ENCODE measurements around the gene ANTXR1.

ANTXR1 gene

DNA sequence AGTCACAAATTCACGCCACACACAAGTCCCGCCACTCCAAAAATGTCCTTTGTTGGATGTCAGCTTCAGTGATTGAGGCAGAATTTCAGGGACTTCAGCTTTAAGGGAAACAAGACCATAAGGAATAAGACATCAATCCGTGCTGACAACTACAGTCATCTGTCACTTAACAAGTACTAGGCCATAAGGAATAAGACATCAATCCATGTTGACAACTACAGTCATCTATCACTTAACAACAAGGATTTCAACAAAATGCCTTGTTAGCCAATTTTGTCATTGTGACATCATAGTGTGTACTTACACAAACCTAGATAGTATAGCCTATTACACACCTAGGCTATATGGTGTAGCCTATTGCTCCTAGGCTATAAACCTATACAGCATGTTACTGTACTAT is 58.0 kb downstream of the ANTXR1 start:
- no peak for DNase-seq (ENCODE audit: low read depth in 2 of 2)

DNA sequence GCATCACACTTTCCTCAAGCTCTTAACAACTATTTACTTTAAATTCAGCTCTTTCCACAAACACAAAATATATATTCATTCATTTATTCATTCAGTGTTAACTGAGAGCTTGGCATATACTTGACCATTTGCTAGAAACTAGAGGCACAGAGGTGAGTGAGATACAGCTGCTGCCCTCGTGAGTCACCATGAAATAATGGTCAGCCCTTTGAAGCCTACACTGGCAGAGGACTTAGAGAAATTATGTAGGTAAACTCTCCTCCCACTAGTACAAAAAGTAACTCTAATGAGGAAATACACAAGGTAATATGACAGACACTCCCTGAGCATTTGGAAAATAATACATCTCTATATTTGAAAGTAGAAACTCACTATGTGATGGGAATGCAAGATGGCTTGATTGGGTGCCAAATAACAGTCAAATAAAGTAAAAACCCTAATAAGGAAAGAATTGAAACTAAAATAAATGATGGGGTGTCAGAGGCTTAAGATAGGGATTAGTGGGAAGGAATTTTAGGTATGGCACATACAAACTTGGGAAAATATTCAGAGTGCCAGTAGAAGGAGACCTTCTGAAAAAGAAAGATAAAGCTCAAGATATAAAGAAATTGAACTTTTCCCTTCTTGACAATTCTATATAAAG is 61.1 kb downstream of the ANTXR1 start:
- DNase-seq (ENCODE audit: low read depth in 2 of 2), result no peak

DNA sequence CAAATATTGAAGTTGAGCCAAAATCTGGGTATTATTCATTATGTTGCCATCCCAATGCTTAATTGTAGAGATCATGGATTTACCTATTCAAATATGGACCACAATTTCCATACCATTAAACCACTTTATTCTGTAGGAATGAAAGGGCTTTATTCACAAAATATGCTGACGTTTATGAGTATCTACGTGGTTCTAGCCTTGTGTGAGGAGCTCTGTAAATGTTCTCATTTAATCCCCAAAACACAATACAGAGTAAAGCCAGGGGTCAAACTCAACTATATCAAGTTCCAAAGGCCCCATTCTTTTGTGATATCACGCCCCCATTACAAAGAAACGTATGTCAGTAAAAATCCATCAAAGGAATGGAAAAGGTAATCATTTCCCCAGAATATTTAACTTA is 61.9 kb downstream of the ANTXR1 start:
- no peak for DNase-seq (ENCODE audit: low read depth in 2 of 2)

DNA sequence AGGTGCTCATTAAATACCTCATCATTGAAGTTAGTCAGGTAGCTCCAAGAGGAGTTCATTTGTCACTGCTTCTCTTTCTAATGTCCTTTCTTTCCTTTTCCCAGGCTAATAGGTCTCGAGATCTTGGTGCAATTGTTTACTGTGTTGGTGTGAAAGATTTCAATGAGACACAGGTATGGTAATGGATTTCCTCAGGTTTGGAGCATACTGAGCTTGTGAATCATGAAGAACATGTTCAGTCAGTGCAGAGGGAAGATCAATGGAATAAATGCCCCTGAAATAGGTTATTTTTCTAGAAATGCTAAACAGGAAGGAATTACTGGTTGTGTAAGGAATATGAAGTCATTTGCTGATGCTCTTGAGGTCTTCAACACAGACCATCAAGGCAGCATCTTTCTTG is 62.5 kb downstream of the ANTXR1 start:
- no peak for DNase-seq (ENCODE audit: low read depth in 2 of 2)

DNA sequence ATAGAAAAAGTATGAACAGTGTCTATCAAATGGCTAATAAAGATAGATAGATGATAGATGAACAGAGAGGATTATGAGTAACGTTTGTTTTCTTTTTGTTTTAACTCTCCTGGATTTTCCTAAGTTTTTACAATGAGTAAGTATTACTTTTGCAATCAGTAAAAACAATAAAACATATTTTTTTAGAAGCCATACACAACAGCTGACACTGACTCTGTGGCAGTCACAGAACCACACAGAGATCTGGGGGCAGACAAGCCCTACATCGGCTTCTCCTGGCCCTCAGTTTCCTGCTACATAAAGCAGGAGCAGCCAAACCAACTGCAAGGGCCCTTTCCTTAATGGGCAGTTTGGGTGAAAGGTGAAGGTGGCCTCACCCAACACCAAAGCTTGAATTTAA is 63.6 kb downstream of the ANTXR1 start:
- DNase-seq (ENCODE audit: low read depth in 2 of 2), result no peak

DNA sequence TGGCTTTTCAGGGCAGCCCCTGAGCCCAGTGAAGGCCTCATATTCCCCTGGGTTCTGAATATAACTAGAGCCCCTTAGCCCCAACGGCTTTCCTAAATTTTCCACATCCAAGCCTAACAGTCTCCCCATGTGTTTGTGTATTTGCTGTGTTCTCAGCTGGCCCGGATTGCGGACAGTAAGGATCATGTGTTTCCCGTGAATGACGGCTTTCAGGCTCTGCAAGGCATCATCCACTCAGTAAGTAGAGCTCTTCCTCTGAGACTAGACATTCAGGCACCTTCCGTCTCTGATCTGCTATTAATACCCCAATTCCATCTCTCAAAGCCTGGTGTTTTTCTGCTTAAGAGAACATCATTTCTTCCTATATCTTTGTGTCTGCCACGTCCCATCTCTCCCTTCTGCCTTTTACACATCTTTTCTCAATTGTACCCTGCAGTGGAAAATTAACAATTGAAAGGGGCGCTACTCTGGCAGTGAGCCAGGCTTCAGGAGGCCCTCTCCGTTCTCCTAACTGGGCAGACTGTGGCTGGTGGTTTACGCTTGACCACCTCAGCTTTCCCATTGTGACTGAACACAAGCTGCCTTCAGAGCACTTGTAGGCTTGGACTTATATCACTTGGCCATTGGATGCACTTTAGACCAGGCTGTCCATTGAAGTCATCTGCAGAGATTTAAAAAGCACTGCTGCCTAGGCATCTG is 64.4 kb downstream of the ANTXR1 start:
- no peak for DNase-seq (ENCODE audit: low read depth in 2 of 2)

DNA sequence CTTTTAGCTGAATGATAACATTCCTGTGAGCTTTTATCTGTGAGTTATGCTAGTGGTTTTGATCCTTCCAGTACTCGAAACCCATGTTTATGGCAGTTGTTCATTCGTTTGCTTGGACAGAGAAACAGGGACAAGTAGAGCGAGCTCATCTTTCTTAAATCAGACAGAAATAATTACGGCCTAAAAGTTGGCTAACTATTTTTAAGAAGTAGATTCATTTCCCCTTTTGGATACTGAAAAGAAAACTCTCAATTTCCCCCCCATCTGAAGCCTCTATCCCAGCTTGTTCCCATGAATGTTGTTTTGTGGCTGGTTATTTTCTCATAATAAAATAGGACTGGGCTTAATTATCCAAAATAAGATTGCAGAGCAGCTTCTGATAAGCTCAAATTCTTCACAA is 67.1 kb downstream of the ANTXR1 start:
- no peak for DNase-seq (ENCODE audit: low read depth in 2 of 2)

DNA sequence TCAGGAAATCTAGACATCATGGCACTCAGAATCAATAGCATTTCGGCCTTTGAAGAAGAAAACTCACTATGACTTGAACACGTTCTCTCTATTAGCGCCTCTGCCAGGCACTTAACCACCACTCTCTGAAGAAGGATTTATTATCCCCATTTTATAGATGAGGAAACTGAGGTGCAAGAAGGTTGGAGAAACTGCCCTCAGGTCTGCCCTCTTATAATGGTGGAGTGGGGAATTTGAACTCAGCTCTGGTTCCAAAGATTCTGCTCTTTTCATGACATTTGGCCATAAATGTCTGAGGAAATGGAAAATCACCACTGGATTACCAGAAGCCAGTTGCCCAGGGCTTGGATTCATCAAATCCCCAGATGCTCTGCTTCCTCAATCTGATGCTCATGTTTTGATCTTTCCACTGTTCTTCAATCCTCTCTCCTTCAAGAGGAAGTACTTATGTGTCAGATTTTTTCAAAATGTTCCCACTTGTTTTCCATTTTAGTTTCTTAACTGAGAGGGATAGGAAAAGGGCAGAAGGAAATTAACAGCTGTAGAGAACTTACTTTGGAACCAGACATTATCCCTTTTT is 68.1 kb downstream of the ANTXR1 start:
- no peak for DNase-seq (ENCODE audit: low read depth in 2 of 2)

DNA sequence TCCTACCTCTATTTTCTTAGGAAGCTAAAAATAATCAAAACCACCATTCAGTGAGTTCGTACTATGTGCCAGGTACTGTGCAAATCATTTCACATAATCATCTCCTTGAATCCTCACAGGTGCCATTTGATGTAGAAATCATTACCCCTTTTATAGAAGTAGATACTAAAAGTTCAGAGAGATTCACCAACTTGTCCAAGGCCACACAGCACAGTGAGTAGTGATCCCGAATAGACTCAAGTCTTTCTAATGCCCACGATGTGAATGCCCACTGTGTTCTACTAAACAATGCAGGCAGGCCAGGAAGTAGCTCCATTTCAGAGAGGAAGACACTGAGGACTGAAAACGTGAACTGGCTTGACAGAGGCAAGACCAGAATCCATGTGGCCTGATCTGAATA is 68.8 kb downstream of the ANTXR1 start:
- DNase-seq (ENCODE audit: low read depth in 2 of 2), result no peak

DNA sequence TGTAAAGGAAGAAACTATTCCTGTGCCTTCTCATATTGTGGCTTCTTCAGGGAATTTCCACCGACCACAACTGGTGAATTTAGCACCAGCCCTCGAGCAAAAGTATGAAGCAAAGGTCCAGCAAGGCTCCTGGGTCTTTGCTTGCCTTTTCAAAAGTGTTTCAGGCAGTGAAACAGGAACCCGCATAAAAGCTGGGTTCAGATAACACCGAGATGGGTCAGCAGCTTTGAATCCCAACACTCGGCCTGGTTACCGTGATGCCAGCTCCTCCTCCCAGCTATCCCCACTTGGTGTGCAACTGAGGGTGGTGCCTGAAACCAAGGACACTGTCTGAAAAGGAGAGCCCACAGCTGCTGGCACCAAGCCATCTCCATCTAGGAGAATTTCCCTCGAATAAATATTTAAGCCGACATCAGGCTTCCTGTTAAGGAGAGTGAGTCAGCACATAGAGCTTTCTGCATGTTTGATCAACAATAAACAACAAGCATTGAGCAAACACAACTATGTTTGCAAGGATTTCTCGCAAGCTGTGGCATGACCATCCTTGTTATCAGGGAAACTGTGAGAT is 69.5 kb downstream of the ANTXR1 start:
- no peak for DNase-seq (ENCODE audit: low read depth in 2 of 2)

DNA sequence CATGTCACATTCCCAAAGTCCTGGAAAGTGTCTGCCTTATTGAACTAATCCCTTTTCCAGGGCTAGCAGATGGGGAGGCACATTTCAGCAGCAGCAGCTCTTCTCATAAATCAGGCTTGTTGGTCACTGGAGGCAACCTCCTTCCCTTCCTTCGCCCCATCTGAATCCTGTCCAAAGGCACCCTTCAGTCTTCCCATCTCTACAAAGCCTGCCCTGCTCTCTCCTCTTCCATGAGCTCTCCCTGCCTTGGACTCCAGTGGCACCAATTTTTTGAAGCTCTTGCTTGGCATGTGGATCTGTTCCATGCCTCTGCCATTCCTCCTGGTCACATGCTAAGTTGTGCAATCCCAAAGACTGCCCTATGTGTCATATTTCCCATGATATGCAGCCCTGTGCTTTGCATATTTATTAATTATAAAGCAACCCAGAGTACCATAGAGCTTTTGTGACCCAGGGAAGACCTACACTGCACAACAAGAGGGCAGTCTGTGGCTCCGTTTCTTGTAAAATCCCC is 70.3 kb downstream of the ANTXR1 start:
- DNase-seq (ENCODE audit: low read depth in 2 of 2), result no peak

DNA sequence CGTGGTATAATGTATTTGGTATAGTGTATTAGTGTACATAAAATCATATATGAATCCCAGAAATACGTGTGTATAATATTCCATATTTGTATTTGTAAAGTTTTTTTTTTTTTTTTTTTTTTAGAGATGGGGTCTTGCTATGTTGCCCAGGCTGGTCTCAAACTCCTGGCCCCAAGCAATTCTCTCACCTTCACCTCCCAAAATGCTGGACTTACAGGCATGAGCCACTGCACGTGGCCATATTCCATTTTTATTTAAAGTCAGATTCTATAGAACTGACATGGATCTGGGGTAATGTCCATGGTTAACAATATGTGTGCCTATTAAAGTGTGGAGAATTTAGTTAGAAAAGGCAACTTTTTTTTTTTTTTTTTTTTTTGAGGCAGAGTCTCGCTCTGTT is 71.5 kb downstream of the ANTXR1 start:
- DNase-seq (ENCODE audit: low read depth in 2 of 2), result no peak

DNA sequence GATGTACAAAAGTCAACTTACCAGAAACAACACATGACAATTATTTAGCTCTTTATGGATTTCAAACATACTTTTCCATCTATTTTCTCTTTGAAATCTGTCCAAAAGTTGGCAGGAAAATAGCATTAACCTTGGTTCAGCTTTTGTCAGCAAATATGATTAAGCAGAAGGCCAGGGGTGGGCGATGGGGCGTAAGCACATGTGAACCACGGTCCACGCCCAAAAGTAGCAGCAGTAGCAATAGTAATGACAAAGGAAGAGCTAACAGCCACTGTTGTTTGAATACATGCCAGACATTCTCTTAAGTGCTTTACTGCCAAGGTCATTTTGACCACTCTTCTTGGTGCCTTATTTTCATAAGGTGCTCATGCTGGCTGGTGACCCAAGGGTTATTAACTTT is 73.5 kb downstream of the ANTXR1 start:
- DNase-seq (ENCODE audit: low read depth in 2 of 2), result no peak

DNA sequence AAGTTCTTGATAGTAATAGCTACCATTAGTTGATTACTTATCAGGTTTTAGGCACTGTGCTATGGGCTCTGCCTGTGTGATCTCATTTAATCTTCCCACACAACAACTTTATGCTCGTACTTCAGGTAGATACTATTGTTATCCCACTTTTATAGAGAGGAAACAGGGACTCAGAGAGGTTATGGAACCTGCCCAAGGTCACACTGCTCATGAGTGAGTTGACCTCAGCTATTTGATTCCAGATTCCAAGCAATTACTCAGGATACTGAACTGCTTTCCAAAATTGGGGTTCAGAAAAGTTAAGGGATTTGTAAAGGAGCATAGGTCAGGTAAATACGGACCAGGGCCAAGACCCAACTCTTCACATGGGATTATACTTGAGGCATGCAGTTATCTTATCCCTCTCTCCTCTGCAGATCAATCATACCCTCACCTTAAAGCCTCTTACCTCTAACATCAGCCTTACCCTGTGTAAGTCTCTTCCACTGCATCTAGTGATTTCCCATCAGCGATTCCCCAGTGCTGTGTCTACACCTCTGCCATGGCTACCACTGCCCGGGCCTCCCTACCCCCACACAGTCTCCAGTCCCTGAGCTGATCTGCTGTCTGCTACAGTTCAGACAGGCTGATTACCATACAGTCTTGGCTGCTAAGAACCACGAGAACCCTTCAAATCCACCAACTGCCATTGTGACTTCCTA is 74.4 kb downstream of the ANTXR1 start:
- DNase-seq (ENCODE audit: low read depth in 2 of 2), result no peak

DNA sequence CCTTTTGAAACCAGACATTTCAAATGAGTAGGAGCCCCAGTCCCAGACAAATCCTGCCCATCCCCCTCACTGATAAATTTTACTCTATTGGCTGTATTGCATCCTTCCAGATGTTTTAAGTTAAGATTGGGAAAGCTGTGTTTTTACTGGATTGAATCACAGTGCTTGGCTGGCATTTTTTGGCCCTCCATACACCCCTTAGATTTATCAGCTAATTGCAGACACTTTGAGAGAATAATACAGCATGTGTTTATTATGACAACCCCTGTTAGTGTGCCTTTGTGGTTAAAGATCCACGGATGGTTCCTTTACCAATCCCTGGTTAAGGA is 74.9 kb downstream of the ANTXR1 start:
- DNase-seq (ENCODE audit: low read depth in 2 of 2), result no peak

DNA sequence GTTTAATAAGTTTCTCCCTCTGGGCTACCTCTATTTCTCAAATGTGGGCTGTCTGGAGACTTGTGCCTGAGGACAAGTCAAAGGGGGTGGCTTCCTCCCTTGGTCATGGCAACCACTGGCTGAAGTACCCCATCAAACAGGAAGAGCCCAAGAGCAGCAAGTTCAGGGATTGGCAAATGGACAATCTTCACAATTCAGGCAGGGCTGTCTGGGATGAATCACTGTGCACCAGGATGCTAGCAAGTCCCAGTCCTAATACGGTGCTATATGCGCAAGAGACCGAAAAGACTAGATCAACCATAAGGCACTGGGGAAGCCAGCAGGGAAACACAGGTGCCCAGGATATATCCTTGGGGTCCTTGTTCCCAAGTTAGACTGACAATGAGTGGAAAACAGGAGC is 75.5 kb downstream of the ANTXR1 start:
- DNase-seq (ENCODE audit: low read depth in 2 of 2), result no peak

DNA sequence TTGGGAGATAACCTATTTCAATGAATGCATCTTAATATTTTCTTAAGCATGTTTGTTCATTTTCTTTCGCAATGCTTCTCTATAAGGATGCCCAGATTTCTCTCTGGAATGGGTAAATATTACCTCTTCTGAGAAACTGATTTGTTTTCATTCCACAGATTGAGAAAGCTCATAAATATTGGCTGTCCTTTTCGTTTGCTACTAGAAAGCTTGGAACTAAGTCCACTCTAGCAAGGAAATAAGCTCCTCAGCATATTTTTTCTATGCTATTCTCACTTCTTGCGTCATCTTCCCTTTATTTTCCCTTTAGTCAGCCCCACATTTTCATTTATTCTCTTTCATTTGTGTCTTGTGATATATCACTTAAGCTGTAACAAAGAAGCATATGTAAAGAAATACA is 76.3 kb downstream of the ANTXR1 start:
- DNase-seq (ENCODE audit: low read depth in 2 of 2), result no peak

DNA sequence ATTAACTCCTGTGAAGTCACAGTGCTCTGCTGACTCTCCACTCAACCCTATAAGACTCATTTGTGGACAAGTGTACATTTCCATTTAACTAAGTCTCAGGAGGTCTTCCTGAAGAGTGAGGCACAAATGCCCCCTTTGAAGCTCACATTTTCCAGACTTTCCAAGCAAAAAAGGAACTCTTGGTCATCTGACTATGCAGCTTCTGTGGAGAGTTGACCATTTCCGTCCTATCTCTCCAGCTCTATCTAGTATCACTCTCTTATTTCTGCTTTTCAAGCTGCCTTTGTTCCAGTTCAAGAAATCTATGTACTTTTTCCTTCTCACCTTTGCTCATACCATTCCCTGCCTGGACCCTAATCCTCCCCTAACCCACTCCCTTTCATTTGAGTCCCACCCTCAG is 77.0 kb downstream of the ANTXR1 start:
- no peak for DNase-seq (ENCODE audit: low read depth in 2 of 2)

DNA sequence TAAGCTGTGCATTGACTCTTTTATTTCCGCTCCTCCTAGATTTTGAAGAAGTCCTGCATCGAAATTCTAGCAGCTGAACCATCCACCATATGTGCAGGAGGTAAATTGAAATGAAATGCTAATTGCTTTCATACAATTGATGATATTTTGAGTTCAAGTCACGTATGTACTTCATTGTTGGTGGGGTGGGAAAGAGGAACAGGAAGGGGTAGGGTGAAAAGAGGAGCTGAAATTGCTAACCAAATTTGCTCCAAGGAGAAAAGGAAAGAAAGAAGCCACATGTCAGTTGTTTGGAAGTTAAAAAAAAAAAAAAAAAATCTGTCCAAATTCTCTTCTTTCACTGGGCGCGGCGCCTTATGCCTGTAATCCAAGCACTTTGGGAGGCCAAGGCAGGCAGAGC is 77.8 kb downstream of the ANTXR1 start:
- no peak for DNase-seq (ENCODE audit: low read depth in 2 of 2)

DNA sequence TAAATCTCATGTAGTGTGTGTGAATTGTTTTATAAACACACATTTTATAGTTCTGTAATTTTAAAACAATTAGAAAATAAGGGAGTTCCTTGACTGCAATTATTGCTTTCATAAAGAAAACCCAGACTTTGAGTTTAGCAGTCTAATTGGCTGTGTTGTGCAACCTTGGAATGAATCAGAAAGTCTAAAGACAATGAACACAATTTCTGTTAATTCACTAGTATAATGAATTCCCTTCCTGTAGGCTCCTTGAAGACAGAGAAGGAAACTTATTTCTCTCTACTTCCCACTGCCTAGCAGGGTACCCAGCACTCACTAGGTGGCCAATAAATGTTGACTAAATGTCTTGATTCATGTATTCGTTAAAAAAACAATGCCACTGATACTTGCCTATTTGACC is 79.9 kb downstream of the ANTXR1 start:
- no peak for DNase-seq (ENCODE audit: low read depth in 2 of 2)

DNA sequence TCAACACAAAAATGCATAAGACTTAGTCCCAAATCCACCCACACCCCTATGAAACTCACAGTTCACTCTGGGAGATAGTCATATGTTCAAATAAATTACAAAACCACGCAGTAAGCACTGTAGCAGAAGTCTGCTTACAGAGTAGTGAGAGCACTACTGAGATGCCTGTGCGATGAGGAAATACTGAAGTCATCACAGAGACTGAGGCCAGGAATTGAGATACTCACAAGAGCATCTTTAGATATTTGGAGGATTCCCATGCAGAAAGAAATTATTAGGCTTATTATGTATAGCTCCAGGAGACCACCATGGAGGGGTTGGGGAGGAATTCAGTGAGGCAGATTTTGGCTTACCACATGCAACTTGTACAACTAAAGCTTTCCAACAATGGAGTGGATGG is 82.3 kb downstream of the ANTXR1 start:
- DNase-seq (ENCODE audit: low read depth in 2 of 2), result no peak

DNA sequence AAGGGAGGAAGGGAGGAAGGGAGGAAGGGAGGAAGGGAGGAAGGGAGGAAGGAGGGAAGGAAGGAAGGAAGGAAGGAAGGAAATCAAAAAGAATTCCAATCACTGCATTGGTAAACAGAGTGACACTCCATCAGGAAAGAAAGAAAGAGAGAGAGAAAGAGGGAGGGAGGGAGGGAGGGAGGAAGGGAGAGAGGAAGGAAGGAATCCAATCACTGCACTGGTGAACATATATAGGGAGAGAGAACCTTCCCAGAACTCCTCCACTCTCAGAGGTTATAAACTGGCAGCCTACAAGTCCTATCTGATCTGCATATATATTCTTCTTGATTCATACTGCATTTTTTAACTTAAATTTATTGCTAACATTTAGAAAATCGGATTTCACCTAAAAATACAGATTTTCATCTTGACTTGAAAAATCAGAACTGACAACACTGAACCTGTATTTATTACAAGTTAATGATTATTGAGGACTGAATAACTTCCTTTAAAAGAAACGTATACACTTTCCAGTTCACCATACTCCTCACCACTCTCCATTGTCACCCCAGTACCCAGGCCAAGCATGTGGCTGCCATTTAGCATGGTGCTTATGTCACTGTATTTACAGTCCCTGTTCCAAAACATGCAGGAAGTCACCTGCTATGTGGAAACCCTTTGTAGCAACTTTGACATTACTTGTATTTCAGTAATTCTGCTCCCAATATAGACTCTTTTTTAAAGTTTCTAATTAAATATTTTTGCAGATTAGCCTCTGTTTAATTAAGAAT is 83.5 kb downstream of the ANTXR1 start:
- DNase-seq (ENCODE audit: low read depth in 2 of 2), result no peak
